GM12878 (cell line): Measurements from ENCODE around the gene NPAS2. TPM values are rescaled to one million over a fixed set of nuclear protein-coding genes. Genes with fewer than 3 reads are reported as not detected.
A peak's percentile ranks its signal among the peaks of the same experiment; 100 is the strongest.

Experiments used
- ATF2 ChIP-seq: IDR thresholded peaks from 2 replicates; pipeline ENCODE4 v1.6.1; 2012; ENCODE audit warnings: low read length, inconsistent platforms
- BCL3 ChIP-seq: IDR thresholded peaks from 2 replicates; pipeline ENCODE4 v1.6.1; 2011; ENCODE audit warnings: borderline replicate concordance, low read depth, mild to moderate bottlenecking, moderate library complexity, low read length; ENCODE audit not compliant: insufficient read depth, poor library complexity, severe bottlenecking
- CHD1 ChIP-seq: IDR thresholded peaks from 2 replicates; pipeline ENCODE4 v1.6.1; 2012; ENCODE audit warnings: low read depth, low read length, improper control_type of control experiment
- HDAC6 ChIP-seq: fragments of 200-600 bp; sonication (generic); IDR thresholded peaks from one replicate; pipeline ENCODE4 v1.8.0; 2017; ENCODE audit warnings: antibody characterized with exemption; ENCODE audit not compliant: unreplicated experiment
- IRF3 ChIP-seq: fragments of 450-650 bp; IDR thresholded peaks from 2 replicates; pipeline ENCODE4 v1.6.1; 2014; ENCODE audit warnings: mild to moderate bottlenecking
- KAT2A ChIP-seq: conservative IDR thresholded peaks from 2 replicates; pipeline ENCODE4 v1.6.1; 2011; ENCODE audit warnings: low read depth, low read length; ENCODE audit not compliant: control insufficient read depth
- MEF2A ChIP-seq: IDR thresholded peaks from 2 replicates; pipeline ENCODE4 v1.6.1; 2011; ENCODE audit warnings: low read depth, mild to moderate bottlenecking, low read length, moderate library complexity; ENCODE audit not compliant: insufficient read depth
- MEF2B ChIP-seq: fragments of 450-650 bp; IDR thresholded peaks from 2 replicates; pipeline ENCODE4 v1.6.1; 2018; ENCODE audit warnings: mild to moderate bottlenecking, moderate library complexity; ENCODE audit not compliant: partially characterized antibody, poor library complexity, severe bottlenecking
- NR2C2 ChIP-seq: IDR thresholded peaks from 2 replicates; pipeline ENCODE4 v1.6.1; 2011; ENCODE audit warnings: borderline replicate concordance, low read depth; ENCODE audit not compliant: control insufficient read depth, insufficient read length
- PAX5 ChIP-seq: IDR thresholded peaks from 2 replicates; pipeline ENCODE4 v1.6.1; 2011; ENCODE audit warnings: low read depth, low read length, borderline replicate concordance
- PRDM15 ChIP-seq: fragments of 450-650 bp; formaldehyde crosslinking; IDR thresholded peaks from 2 replicates; pipeline ENCODE4 v1.4.0; 2020; ENCODE audit warnings: mild to moderate bottlenecking, moderate library complexity
- RAD21 ChIP-seq: IDR thresholded peaks from 2 replicates; pipeline ENCODE4 v1.6.1; 2011; ENCODE audit warnings: mild to moderate bottlenecking, low read depth, low read length, moderate library complexity; ENCODE audit not compliant: insufficient read depth
- RAD51 ChIP-seq: fragments of 450-650 bp; IDR thresholded peaks from 2 replicates; pipeline ENCODE4 v1.6.1; 2016; ENCODE audit warnings: moderate library complexity, mild to moderate bottlenecking, inconsistent platforms
- SMAD5 ChIP-seq: IDR thresholded peaks from 2 replicates; pipeline ENCODE4 v1.6.1; 2016; ENCODE audit warnings: antibody characterized with exemption, low read depth
- SRF ChIP-seq, 2 experiments: IDR thresholded peaks; 2 replicates each; pipeline ENCODE4 v1.6.1; 2011; ENCODE audit warnings: low read depth in 2 of 2, low read length in 2 of 2, mild to moderate bottlenecking in 1 of 2, moderate library complexity in 1 of 2
- ZBTB40 ChIP-seq: fragments of 450-650 bp; IDR thresholded peaks from 2 replicates; pipeline ENCODE4 v1.6.1; 2016; ENCODE audit warnings: mild to moderate bottlenecking, moderate library complexity, borderline replicate concordance
- ZNF274 ChIP-seq: IDR thresholded peaks from one replicate; pipeline ENCODE4 v1.8.0; 2011; ENCODE audit not compliant: insufficient read length, insufficient read depth
- polyA plus RNA-seq, 11 experiments: library from polyadenylated mRNA; depleted of rRNA in 4 of 11; unstranded in 6 of 11; stranded (reverse) in 5 of 11; fragments of >200 nt; fragmentation: Nextera tagmentation in 4 of 11; fragmentation: Illumina TruSeq in 1 of 11; extraction: Ambion mirVana in 4 of 11; extraction: Trizol in 1 of 11; gene quantifications; 1 replicate in 1 of 11; 2 replicates in 10 of 11; pipeline versions ENCODE4 v1.2.1 to v1.2.3, GENCODE V29; 2011 to 2016; ENCODE audit warnings: inconsistent platforms in 2 of 11, missing spikeins in 2 of 11, low read depth in 1 of 11
- total RNA-seq, 4 experiments: library from RNA; depleted of rRNA in 3 of 4; stranded (reverse); fragments of >200 nt in 3 of 4; fragmentation: Illumina TruSeq in 1 of 4; extraction: Trizol in 1 of 4; gene quantifications; 2 replicates each; pipeline versions ENCODE4 v1.2.1 to v1.2.3, GENCODE V29; 2013 to 2021

The NPAS2 gene
- total and polyA plus RNA-seq, 10 of the 15 experiments (the other 5 are each of a cell fraction or from before 2014, with no cell fraction given) = 0.08 TPM; not detected in 9

- TF ChIP-seq ZBTB40 = peak; percentile 86
- no peak for TF ChIP-seq SMAD5
- no peak for TF ChIP-seq PRDM15 (CRISPR knock-in tag)
- TF ChIP-seq NR2C2 = no peak
- TF ChIP-seq RAD21 = no peak
- no peak for TF ChIP-seq KAT2A
- no peak for TF ChIP-seq HDAC6
- no peak for TF ChIP-seq MEF2A
- no peak for TF ChIP-seq IRF3
- peak; percentile 83 for TF ChIP-seq MEF2B
- TF ChIP-seq ZNF274 = no peak
- 0 out of 2 replicates have a peak, but pooled peaks have one; percentile 29 for TF ChIP-seq PAX5
- TF ChIP-seq SRF (IDR thresholded peaks at IDR 0.05; ENCODE audit: low read depth in 2 of 2, low read length in 2 of 2) = no peak
- TF ChIP-seq CHD1 = no peak
- TF ChIP-seq ATF2 = no peak
- TF ChIP-seq RAD51 = no peak
- no peak for TF ChIP-seq BCL3
These were observed 73.6 kb downstream of the NPAS2 start (continued) for GRCh38 chr2:100893392-100894104.
